ENCODE results near the gene CATSPERZ. TPM values are rescaled to one million over a fixed set of nuclear protein-coding genes. Genes with fewer than 3 reads are reported as not detected.

The CATSPERZ gene
- total RNA-seq, 1 experiment from 2014 or later, result 0.29 TPM

DNA sequence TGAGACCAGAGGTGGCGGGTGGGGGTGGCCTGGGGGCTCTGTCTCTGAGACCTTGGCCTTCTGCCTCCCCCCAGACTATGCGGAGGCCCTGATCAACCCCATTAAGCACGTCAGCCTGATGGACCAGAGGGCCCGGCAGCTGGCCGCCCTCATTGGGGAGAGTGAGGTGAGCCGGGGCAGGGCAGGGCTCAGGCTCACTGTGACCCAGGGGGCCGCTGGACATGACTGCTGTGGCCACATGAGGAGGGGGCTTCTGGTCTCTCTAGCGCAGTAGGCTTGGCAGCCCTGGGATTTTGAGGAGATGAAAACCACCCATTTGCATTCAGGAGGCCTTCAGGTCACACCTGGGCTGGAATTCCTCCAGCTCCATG lies 36.2 kb upstream of the CATSPERZ start:
- no peak for DNase-seq (ENCODE audit: low read depth)

DNA sequence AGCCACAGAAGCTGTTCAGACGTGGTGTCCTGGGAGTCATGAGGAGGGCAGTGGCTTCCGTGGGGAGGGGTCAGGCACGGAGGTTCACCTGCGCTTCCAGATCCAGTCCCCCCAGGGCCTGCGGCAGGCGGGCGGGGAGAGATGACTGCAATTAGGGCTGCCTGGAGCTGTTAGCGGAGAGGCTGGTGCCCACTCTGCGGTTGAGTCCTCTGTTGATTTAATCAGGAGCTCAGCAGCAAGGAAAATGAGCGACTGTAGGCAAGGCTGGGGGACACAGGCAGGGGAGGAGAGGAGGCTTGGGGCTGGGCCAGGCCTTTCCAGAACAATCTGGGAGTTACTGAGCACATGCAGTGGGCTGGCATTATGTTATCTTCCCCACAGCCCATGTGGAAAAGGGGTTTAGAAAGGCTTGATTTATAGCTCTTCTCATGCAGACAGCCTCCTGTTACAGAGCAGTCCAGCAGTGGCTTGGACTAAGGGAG lies 35.7 kb upstream of the CATSPERZ start:
- no peak for DNase-seq (ENCODE audit: low read depth)

DNA sequence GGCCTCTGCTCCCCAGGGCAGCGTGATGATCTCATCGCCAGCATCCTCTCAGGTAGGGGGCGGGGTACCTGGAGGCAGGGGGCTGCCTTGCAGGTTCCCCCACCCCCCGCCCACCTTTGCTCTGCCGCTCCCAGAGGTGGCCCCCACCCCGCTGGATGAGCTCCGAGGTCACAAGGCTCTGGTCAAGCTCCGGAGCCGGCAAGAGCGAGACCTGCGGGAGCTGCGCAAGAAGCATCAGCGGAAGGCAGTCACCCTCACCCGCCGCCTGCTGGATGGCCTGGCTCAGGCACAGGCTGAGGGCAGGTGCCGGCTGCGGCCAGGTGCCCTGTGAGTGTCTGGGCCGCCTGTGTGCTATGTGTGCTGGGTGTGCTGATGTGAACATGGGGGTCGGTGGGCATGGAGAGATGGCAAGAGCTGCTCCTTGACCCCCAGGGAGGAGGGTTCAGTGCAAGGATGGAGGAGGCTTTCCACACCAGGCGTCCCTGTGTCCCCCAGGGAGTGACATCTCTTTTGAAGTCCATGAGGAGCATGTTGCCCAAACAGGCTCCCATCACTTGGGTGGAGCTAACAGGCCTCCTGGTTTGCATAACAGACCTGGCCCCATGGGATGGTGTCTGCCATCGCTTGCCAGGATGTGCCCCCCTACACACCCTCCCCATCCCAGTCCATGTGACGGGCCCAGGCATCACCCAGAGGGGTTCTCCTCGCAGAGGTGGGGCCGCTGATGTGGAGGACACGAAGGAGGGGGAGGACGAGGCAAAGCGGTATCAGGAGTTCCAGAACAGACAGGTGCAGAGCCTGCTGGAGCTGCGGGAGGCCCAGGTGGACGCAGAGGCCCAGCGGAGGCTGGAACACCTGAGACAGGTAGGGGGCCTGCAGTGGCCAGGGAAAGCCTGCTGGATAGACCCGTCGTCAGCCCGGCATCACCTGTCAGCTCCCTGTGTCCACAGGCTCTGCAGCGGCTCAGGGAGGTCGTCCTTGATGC lies 34.7 kb upstream of the CATSPERZ start:
- no peak for DNase-seq (ENCODE audit: low read depth)

DNA sequence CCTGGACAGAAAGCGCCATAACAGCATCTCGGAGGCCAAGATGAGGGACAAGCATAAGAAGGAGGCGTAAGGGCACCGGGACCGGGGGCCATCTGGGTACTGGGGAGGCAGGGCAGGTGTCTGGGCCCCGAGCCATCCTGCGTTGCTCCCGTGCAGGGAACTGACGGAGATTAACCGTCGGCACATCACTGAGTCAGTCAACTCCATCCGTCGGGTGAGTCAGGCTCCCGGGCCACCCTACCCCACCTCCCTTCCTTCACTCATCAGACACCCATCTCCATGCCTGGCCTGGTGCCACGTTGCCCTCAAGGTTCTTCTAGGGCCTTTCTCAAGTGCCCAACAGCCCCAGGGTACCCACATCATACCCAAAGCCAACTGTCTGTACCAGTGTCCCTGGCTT lies 33.8 kb upstream of the CATSPERZ start:
- DNase-seq (ENCODE audit: low read depth), result peak; percentile 43

DNA sequence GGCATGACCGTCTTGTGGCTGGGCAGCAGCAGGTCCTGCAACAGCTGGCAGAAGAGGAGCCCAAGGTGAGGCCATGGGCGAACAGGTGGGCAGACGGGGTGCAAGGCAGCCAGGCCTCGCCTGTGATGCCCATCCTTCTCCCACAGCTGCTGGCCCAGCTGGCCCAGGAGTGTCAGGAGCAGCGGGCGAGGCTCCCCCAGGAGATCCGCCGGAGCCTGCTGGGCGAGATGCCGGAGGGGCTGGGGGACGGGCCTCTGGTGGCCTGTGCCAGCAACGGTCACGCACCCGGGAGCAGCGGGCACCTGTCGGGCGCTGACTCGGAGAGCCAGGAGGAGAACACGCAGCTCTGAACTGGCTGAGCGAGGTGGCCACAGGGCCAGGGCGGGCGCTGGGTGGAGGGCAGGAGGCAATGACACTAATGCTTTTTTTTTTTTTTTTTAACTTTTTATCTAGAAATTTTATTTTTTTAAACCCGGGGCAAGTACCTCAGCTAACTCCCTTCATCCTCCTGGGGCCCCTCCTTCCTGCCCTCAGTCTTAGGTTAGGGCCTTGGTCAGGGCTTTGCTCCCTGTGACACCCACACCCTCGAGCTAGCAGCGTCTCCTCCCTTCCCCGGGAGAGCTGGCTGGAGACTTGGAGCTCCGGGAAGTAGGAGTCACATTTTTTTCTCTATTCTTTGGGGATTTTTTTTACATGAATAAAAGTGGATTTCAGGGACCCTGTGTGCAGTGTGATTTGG lies 32.8 kb upstream of the CATSPERZ start:
- peak; percentile 17 for DNase-seq (ENCODE audit: low read depth)

DNA sequence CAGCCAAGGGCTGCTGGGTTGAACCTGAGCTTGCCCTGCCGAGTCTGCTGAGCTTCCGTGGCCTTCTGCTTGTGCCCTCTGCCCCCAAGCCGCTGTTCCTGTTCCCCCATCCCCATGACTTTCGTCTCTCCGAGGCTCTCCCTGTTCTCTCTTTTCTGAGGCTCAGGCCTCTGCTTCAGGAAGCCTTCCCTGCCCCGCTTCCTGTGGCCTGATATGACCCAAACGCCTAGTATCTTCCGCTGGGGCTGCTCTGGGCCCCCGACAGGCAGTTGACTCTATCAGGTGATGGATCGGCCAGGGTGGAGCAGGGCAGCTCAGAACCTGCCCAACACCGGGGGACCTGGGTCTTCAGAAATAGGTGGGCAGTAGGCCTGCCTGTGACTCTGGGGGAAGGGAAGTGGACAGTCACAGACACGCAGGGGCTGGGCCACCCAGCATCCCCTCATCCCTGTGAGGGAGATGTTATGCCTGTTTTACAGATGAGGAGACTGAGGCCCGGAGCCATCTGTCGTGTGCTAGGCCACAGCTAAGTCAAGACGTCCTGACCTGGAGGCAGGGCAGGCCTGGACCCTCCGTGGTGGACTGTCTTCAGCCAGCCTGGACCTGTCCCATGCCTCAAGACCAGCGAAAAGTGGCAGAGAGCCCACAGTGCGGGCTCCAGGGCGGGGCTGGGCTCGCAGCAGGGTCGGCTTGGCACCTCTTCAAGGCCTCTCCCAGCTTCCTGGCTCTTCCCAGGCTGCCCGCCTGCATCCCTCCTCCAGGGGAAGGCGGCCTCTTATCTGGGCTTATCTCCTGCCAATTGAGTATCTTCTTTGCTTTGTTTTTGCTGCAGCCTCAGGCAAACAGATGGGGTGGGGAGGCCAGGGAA lies 31.9 kb upstream of the CATSPERZ start:
- peak; percentile 30 for DNase-seq (ENCODE audit: low read depth)

DNA sequence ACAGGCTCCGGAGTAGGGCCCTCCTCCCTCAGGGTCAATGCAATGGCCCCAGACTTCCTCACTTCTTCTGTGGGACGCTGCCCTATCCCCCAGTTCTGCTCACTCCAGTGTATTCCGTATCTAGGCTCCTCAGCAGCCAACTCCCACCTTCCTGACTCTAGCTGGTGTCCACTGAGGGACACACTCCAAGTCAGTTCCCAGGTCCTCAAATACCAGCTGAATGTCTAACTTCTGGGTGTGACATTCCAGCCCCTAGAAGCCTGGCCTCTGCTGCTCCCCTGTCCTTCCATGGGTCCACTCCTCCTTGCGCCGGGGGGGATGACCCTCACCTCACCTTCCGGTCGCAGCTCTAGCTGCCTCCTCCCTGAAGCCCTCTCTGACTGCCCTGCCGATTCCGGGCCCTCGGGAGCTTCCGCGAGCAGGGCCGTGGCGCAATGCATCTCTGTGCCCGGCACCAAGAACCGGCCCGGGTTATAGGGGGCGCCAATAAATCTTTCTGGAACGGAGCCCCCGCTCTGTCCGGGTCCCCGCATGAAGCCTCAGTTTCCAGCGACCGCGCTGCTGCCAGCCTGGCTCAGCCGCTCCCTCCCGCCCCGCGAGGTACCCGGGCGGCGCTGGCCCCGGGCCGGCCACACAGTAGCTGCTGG lies 31.1 kb upstream of the CATSPERZ start:
- DNase-seq (ENCODE audit: low read depth), result peak; percentile 59

DNA sequence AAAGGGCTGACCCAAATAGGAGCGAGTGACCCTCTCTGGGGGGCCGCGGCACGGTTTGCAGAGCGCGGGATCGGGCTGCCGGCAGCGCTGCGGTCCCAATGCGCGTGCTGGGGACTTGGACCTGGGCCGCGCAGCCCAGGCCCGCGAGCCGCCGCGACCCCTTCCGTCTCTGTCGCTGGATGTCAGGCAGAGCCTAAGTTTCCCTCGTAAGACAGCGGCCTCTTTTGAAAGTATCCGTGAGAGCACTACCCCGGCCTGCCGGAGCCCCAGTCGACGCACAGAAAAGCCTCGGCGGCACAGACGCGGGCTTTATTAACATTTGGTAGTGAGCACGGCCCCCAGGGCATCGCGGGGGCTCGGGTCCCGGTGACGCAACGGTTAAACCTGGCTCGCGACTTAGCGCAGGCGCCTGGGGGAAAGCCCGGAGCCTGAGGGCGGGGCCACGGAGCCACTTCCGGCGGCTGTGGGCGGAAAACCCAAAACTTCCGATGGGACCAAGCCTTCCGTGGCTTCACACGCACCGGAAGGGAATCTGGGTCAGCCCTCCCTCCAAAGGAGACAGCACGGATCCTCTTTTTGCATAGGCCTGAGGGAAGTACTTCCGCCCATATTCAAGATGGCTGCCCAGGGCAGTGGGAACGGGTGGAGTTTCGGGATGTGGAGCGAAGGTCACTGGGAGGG lies 30.5 kb upstream of the CATSPERZ start:
- DNase-seq (ENCODE audit: low read depth), result peak; percentile 100

DNA sequence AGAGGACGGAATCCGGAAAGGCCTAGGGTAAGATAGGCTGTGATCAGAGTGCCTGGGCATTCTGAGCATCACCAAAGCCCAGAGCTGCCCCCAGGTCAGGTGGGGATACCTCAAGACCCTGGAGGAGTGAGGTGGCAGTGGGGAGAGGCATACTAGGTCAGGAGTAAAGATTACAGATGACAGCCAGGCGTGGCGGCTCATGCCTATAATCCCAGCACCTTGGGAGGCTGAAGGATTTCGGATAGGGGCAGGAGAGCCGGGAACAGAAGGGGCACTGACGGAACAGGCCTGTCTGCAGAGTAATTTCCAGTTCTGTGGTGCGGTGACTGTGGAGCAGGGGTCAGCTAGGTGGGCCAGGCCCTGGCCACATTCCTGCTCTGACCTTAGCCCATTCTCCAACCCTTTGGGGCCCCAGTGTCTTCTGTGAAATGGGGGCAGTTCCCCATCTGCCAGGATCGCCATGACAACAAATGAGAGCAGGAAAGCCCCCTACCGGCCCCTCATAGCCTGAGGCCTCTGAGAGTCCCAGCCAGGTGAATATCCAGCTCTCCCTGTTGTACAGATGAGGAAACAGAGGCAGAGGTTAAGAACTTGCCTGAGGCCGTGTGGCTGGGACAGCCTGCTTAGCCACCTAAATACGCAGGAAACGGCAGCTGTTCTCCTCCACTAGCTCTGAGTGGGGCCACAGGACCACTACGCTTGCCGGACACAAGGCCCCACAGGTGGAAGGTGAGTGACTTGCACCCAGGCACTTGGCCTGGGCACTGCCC lies 24.9 kb upstream of the CATSPERZ start:
- DNase-seq (ENCODE audit: low read depth), result no peak

DNA sequence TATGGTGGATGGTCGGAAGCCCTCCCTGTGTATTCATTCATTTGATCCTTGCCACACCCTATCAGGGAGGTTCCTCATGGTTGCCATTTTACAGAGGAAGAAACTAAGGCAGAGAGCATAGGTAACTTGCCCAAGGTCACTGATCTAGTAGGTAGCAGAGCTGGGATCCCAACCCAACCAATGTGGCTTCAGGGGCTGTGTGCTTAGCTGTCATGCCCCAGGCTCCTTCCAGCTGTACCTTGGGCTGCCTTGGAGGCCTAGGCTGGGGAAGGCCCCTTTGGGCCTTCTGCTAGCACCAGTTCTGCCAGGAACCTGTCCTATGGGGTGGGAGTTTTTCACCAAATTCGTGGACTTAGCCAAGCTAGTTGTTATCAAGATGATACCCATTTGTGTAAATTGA lies 24.3 kb upstream of the CATSPERZ start:
- DNase-seq (ENCODE audit: low read depth), result no peak

DNA sequence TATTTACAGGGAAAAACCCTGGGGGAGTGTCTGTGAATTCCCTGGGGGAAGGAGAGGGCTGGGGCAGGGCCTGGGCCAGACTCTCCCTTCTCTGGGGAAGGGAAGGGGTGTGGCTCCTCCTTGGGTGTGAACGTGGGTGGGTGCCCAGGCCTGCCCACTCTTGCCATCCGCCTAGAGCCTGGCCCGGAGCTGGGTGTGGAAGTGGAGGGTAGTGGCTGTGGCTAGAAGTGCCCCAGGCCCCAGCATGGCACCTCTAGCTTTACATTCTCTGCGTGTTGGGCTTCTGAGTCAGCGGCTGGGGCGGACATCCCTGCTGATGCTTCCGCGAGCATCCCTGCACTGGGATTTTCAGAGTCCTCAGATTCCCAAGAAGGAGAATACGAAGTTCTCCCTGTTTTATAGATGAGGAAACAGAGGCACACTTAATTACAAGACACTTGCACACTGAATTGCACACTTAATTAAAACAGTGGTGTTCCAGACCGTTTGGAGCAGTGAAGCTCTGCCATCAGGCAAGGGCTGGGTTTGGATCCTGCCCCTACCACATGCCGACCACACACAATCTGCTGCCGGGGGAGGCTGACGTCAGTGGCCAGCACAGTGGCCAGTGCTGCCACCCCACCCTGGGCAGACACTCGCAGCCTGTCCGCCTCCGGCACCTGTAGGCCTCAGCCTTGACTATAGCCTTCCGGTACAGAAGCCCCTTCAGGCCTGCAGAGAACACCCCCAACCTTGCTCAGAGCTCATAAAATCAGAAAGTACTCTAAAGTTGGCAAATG lies 23.3 kb upstream of the CATSPERZ start:
- no peak for DNase-seq (ENCODE audit: low read depth)

DNA sequence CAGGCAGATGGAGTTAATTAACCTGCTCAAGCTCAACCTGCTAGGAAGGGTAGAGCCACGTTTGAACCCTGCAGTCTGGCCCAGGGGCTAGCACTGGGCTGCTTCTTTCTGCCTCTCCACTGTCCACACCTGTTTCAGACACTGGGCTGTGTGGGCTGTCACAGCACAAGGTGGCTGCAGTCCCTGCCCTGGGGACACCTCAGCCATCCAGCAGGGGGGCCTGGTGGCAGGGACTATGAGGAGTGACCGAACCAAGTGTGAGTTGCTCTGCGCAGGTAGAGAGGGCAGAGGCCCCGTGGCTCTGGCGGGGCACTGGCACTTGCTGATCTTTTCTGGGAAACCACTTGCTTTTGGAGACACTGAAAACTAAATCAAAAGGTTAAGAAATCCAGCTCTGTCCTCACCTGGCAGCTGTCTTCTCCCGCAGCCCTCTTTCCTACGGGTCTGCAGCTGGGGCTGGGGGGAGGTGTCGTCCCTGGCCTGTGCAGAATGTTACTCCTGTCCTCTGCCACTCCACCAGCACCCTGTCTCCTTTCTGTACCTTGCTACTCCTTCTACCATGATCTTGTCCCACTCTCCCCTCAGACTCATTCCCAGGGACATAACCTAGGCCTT lies 21.5 kb upstream of the CATSPERZ start:
- DNase-seq (ENCODE audit: low read depth), result no peak

DNA sequence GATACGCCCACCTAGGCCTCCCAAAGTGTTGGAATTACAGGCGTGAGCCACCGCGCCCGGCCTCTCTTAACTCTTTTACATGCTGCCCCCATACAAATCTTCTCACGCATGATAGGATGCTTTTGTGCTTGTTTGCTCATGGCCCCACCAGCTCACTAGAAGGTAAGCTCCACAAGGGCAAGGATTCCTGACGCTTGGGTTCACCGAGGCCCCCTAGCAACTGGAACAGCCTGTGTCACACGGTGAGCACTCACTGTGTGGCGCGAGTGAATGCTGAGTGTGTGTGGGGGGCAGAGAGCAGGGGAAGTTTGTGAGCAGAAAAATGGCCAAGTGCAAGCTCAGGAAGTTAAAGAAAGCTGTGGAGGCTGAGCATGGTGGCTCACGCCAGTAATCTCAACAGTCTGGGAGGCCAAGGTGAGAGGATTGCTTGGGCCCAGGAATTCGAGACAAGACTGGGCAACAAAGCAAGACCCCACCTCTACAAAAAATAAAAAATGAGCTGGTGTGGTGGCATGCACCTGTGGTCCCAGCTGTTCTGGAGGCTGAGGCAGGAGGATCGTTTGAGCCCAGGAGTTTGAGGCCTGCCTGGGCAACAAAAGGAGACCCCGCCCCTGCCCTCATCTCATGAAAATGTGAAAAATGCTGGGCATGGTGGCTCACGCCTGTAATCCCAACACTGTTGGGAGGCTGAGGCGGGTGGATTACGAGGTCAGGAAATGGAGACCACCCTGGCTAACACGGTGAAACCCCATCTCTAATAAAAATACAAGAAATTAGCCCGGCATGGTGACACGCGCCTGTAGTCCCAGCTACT lies 18.0 kb upstream of the CATSPERZ start:
- no peak for DNase-seq (ENCODE audit: low read depth)

DNA sequence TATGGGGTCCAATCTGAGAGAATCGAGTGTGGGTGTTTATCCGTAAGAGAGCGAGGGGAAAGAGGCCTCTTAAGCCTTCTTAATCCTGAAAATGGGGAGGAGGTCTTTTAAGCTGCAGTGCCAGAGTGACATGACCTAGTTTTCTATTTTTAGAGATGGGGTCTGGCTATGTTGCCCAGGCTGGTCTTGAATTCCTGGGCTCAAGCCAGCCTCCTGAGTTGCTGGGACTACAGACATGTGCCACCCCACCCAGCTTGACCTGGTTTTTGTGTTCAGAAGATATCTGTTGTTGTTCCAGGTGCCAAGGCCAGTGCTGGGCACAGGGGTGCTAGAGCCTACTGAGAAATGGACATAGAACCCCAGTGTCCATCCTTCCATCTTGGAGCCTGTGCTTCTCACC lies 17.1 kb upstream of the CATSPERZ start:
- DNase-seq (ENCODE audit: low read depth), result no peak

DNA sequence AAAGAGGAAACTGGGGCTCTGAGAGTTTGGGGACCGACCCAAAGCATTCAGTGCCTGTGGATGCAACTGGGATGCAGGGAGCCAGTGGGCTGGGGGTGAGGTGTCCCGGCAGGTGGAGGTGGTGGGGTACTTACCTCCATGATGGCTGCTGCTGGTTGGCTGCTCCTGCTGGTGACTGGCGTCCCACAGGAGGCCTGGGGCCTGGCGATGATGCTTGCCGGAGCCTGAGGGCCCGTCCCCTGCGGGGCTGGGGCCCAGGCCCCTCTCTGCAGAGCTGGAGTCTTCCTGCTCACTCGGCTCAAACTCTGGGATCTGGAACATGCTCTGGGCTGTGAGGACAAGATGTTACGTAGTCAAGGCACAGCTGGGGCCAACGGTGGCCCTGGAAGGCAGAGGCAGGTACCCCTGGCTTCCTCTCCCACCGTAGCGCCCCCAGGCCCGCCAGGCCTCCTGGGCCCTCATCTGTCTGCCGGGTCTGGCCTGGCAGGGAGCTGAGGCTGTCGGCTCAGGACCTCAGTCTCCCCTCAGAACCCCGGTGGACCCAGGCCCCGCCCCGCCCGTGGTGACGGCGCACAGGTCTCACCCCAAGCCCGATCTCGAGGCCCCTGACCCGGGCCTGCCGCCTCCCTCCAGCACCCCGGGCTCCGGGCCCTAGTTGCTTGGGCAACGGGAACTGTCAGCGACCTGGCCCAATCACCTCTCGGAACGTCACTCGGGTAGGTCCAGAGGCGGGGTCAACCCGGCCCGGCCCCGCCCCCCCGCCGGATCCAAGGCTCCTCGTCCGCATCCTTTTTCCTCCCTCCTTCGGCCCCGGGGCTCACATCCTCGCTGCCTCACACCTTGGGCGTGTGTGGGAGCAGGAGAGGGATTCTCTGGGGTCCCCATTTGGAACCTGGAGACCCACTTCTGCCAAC lies 15.9 kb upstream of the CATSPERZ start, which contains the start of gene BAD:
Gene BAD, minus strand, starts transcription at position 618 of the 914 bp plus-strand sequence. Its CDS starts 297 bp downstream, at position 321.
- peak; percentile 86 for DNase-seq (ENCODE audit: low read depth)

Measured in LHCN-M2 (cell line).